ENCODE measurements around the gene DYNC1I2. TPM values are rescaled to one million over a fixed set of nuclear protein-coding genes. Genes with fewer than 3 reads are reported as not detected.

The DYNC1I2 gene
- total and polyA plus RNA-seq, 2 of the 4 experiments (the other 2 are of a cell fraction): 110 to 114 TPM

- no peak overlapping the region for H4K91ac ChIP-seq (ENCODE audit: insufficient read depth, low read depth, low read length)
- TSS peak; percentile 12 for BruUV-seq (replicated peaks)
- H3K4ac ChIP-seq (ENCODE audit: low read depth, low read length): no peak overlapping the region
- ATAC-seq (ENCODE audit: low read depth): no peak
- no peak overlapping the region for H4K8ac ChIP-seq (ENCODE audit: low read depth in 2 of 2, low read length in 2 of 2)
- no peaks in the 10 kb centered on the region for H3K4me1 ChIP-seq (ENCODE audit: control insufficient read depth, insufficient read depth, low read length)
- H2BK5ac ChIP-seq (ENCODE audit: low read depth, low read length, poor library complexity, severe bottlenecking): no peak overlapping the region
- H2BK20ac ChIP-seq (ENCODE audit: low read depth, low read length): no peak overlapping the region
- ChIA-PET POLR2A (ENCODE audit: unreplicated experiment) (interaction anchor here (0.5 kb wide), 1 partner anchor 15 kb away, joined by 12 read pairs; no protein-coding TSS in a partner anchor), CTCF (no interaction called here)
- H3K27me3 ChIP-seq (ENCODE audit: control insufficient read depth, insufficient read depth, low read length): no peaks in the 10 kb centered on the region
- no peak overlapping the region for H2AFZ ChIP-seq (replicated peaks; ENCODE audit: low read length, poor library complexity)
- TF ChIP-seq RFX5 (IDR thresholded peaks at IDR 0.05; ENCODE audit: low read depth, low read length): no peak
- no peak for TF ChIP-seq FOS (IDR thresholded peaks at IDR 0.05; ENCODE audit: low read depth, low read length)
- TF ChIP-seq RCOR1 (IDR thresholded peaks at IDR 0.05; ENCODE audit: insufficient replicate concordance, low read length): no peak
- no peak for TF ChIP-seq SMC3 (IDR thresholded peaks at IDR 0.05; ENCODE audit: low read depth, low read length)
- TF ChIP-seq MAFK (IDR thresholded peaks at IDR 0.05; ENCODE audit: low read depth, low read length): no peak
- TF ChIP-seq NFE2L2 (IDR thresholded peaks at IDR 0.05; ENCODE audit: low read depth, low read length): no peak
- no peak for TF ChIP-seq BHLHE40 (IDR thresholded peaks at IDR 0.05; ENCODE audit: low read depth, low read length)
- TF ChIP-seq RAD21 (IDR thresholded peaks at IDR 0.05; ENCODE audit: low read length): no peak
- TF ChIP-seq ELK1 (IDR thresholded peaks at IDR 0.05; ENCODE audit: borderline replicate concordance, low read depth, low read length): no peak
- TF ChIP-seq MAZ (IDR thresholded peaks at IDR 0.05; ENCODE audit: borderline replicate concordance, low read depth, low read length): no peak
- no peak for TF ChIP-seq MXI1 (IDR thresholded peaks at IDR 0.05; ENCODE audit: borderline replicate concordance, low read depth, low read length)
- H3K79me1 ChIP-seq (ENCODE audit: low read depth in 1 of 2, low read length in 2 of 2): no peaks in the 10 kb centered on the region
- intact Hi-C loops (cut with micrococcal nuclease): no loop called here
- H3K18ac ChIP-seq (ENCODE audit: low read depth, low read length): no peak overlapping the region
- H3K4me3 ChIP-seq (ENCODE audit: insufficient read depth, low read depth, low read length): no peak overlapping the region
- H3K4me2 ChIP-seq (ENCODE audit: low read depth, low read length): no peak overlapping the region
- H4K20me1 ChIP-seq (ENCODE audit: insufficient read depth, low read length): no peaks in the 10 kb centered on the region
- H4K5ac ChIP-seq (ENCODE audit: low read depth, low read length): no peak overlapping the region
- no peak overlapping the region for H2AK5ac ChIP-seq (ENCODE audit: low read depth, low read length)
- no peak overlapping the region for H3K27ac ChIP-seq (ENCODE audit: insufficient read depth, low read length)
- in situ Hi-C loops (cut with MboI; ENCODE audit: low sequenced_read_pairs): no loop called here
- no peak overlapping the region for H3K56ac ChIP-seq (ENCODE audit: extremely low read depth, insufficient read depth, low read length)
- no peak overlapping the region for H2AK9ac ChIP-seq (replicated peaks; ENCODE audit: low read depth, low read length, poor library complexity)
- H3K9me1 ChIP-seq (ENCODE audit: insufficient read depth, low read length): no peaks in the 10 kb centered on the region
- H3K9me3 ChIP-seq (ENCODE audit: control insufficient read depth, insufficient read depth, low read length): no peaks in the 10 kb centered on the region
- H3K9ac ChIP-seq (ENCODE audit: low read depth, low read length): no peak overlapping the region
- DNase-seq: no peak
- H2BK120ac ChIP-seq (ENCODE audit: low read depth, low read length): no peak overlapping the region
- no peak overlapping the region for H2BK15ac ChIP-seq (ENCODE audit: low read depth, low read length)
- no peak overlapping the region for H3K14ac ChIP-seq (replicated peaks; ENCODE audit: low read depth, low read length)
- peaks cover 3% of the 10 kb centered on the region; the same call in 1 of the 2 replicates for H3K36me3 ChIP-seq (ENCODE audit: control insufficient read depth, insufficient read depth, low read length)
- H3K23ac ChIP-seq (ENCODE audit: low read depth, low read length): no peak overlapping the region
- dilution Hi-C loops (cut with HindIII; ENCODE audit: low sequenced_read_pairs, unreplicated experiment): no loop called here
Measured at GRCh38 chr2:171771463-171771862, 84.2 kb downstream of the DYNC1I2 start.
